GM23248 (cell line): Measurements from ENCODE around the gene PIK3CD. TPM values are rescaled to one million over a fixed set of nuclear protein-coding genes. Genes with fewer than 3 reads are reported as not detected.
A peak's percentile ranks its signal among the peaks of the same experiment; 100 is the strongest.

Source experiments
- DNase-seq: peaks from one replicate; pipeline ENCODE4 v3.0.0-alpha.2; 2015
- H2AFZ ChIP-seq: fragments of 200-600 bp; sonication (generic); 2 replicates; pipeline ENCODE4 v1.6.1; 2016; ENCODE audit warnings: antibody characterized with exemption
- H3F3A ChIP-seq: fragments of 200-600 bp; sonication (generic); 2 replicates; pipeline ENCODE4 v1.6.1; 2016; ENCODE audit warnings: mild to moderate bottlenecking, antibody characterized with exemption, mixed run types; ENCODE audit not compliant: insufficient read depth
- H3K27ac ChIP-seq: fragments of 200-600 bp; sonication (generic); 2 replicates; pipeline ENCODE4 v1.5.1; 2016; ENCODE audit warnings: mild to moderate bottlenecking
- H3K27me3 ChIP-seq: fragments of 200-600 bp; sonication (generic); replicated peaks from 2 replicates; pipeline ENCODE4 v1.6.1; 2016; ENCODE audit warnings: mild to moderate bottlenecking; ENCODE audit not compliant: insufficient read depth
- H3K36me3 ChIP-seq: fragments of 200-600 bp; sonication (generic); 2 replicates; pipeline ENCODE4 v1.6.1; 2016; ENCODE audit warnings: low read depth, mild to moderate bottlenecking
- H3K4me1 ChIP-seq: fragments of 200-600 bp; sonication (generic); 2 replicates; pipeline ENCODE4 v1.6.1; 2016; ENCODE audit warnings: mild to moderate bottlenecking; ENCODE audit not compliant: insufficient read depth
- H3K4me2 ChIP-seq: fragments of 200-600 bp; sonication (generic); one replicate; pipeline ENCODE4 v1.6.1; 2016; ENCODE audit warnings: mild to moderate bottlenecking; ENCODE audit not compliant: unreplicated experiment
- H3K4me3 ChIP-seq: fragments of 200-600 bp; sonication (generic); 2 replicates; pipeline ENCODE4 v1.5.1; 2016; ENCODE audit warnings: mild to moderate bottlenecking
- H3K79me2 ChIP-seq: fragments of 200-600 bp; sonication (generic); 2 replicates; pipeline ENCODE4 v1.6.1; 2016; ENCODE audit warnings: mild to moderate bottlenecking; ENCODE audit not compliant: insufficient read depth
- H3K9ac ChIP-seq: fragments of 200-600 bp; sonication (generic); 2 replicates; pipeline ENCODE4 v1.6.1; 2016; ENCODE audit warnings: mild to moderate bottlenecking
- H3K9me2 ChIP-seq: fragments of 200-600 bp; sonication (generic); 2 replicates; pipeline ENCODE4 v1.6.1; 2016; ENCODE audit warnings: mixed run types, mild to moderate bottlenecking, moderate library complexity; ENCODE audit not compliant: insufficient read depth
- H3K9me3 ChIP-seq: fragments of 200-600 bp; sonication (generic); one replicate; pipeline ENCODE4 v1.6.1; 2017; ENCODE audit warnings: low read depth
- H4K20me1 ChIP-seq: fragments of 200-600 bp; sonication (generic); 2 replicates; pipeline ENCODE4 v1.6.0; 2016; ENCODE audit not compliant: insufficient read depth
- EZH2 ChIP-seq: fragments of 200-600 bp; sonication (generic); IDR thresholded peaks from 2 replicates; pipeline ENCODE4 v1.6.1; 2018; ENCODE audit warnings: antibody characterized with exemption, mild to moderate bottlenecking; ENCODE audit not compliant: insufficient read depth, poor library complexity, severe bottlenecking
- EZH2phosphoT487 ChIP-seq: fragments of 200-600 bp; sonication (generic); IDR thresholded peaks from 2 replicates; pipeline ENCODE4 v1.6.1; 2018; ENCODE audit warnings: antibody characterized with exemption, moderate library complexity, mild to moderate bottlenecking, low read depth; ENCODE audit not compliant: insufficient read depth
- WGBS, 2 experiments: methylation state at CpG; one replicate each; pipeline ENCODE4 v1.1.6; 2015 to 2017; ENCODE audit warnings: low lambda C conversion rate in 2 of 2, low coverage in 1 of 2; ENCODE audit errors: missing lambda C conversion rate in 2 of 2; 5-methylcytosine and 5-hydroxymethylcytosine counted together
- in situ Hi-C: fragments of 300-500 bp; cut with MboI; formaldehyde crosslinking; loops from 2 replicates; pipeline ENCODE4 v1.15.0; 2020
- polyA plus RNA-seq: library from polyadenylated mRNA; unstranded; fragments of >200 nt; fragmentation: Nextera tagmentation; extraction: Ambion mirVana; gene quantifications from 2 replicates; pipeline ENCODE4 v1.2.1, GENCODE V29; 2016
- total RNA-seq: library from RNA; depleted of rRNA; stranded (reverse); fragments of >200 nt; shearing (Covaris generic); gene quantifications from 2 replicates; pipeline ENCODE4 v1.2.3, GENCODE V29; 2014

PIK3CD gene
- total and polyA plus RNA-seq, 2 experiments from 2014 or later: 3.5 to 7.1 TPM

GRCh38 chr1:9655836-9656235 lies 4.3 kb downstream of the PIK3CD start:
- no peak overlapping the region for H3K4me2 ChIP-seq
- H3K9me2 ChIP-seq: no peaks in the 10 kb centered on the region
- H3K36me3 ChIP-seq: no peaks in the 10 kb centered on the region
- no peak overlapping the region for H2AFZ ChIP-seq
- DNase-seq: no peak
- H3F3A ChIP-seq: peaks cover 10% of the 10 kb centered on the region
- peaks cover 4% of the 10 kb centered on the region; the same call in 1 of the 2 replicates for H3K27me3 ChIP-seq
- peaks cover 15% of the 10 kb centered on the region for H3K4me1 ChIP-seq
- no peaks in the 10 kb centered on the region for H3K9me3 ChIP-seq
- 86 to 88% methylated on average over 11 of the region's 11 CpGs for WGBS, 2 experiments
- H3K4me3 ChIP-seq: no peak overlapping the region
- no peak overlapping the region for H3K27ac ChIP-seq
- in situ Hi-C loops: no loop called here
- H4K20me1 ChIP-seq: no peaks in the 10 kb centered on the region
- no peak overlapping the region for H3K9ac ChIP-seq
- TF ChIP-seq EZH2phosphoT487 (no peak), EZH2 (no peak)
- no peaks in the 10 kb centered on the region for H3K79me2 ChIP-seq

DNA sequence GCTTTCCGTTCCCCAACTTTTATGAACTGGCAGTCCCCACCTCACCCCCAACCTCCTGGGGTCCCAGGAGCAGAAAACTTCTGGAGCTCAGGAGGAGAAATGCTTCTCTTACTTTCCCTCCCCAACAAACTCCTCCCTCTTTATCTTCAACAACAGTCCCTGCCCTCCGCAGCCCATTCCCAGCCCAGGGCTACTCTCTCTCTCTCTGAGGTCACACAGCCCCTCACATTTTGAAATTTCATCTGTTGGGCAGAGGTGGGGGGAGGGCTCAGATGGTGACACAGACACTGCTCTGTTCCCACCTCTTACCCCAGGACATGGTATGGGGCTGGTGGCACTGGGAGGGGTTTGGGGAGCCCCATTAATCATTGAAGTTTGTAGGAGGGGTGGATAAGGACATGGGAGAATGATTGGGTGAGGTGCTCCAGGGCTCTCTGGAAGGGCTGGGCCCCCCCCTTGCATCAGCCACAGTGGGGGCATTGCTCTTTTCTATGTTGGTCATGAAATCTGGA lies 6.0 kb downstream of the PIK3CD start:
- Histone ChIP-seq H3K4me1 (peaks cover 15% of the 10 kb centered on the region), H3F3A (peaks cover 10% of the 10 kb centered on the region), H3K9me3 (no peaks in the 10 kb centered on the region), H3K36me3 (no peaks in the 10 kb centered on the region), H3K4me2 (no peak overlapping the region), H3K27ac (no peak overlapping the region), H3K27me3 (no peaks in the 10 kb centered on the region), H3K9me2 (no peaks in the 10 kb centered on the region), H4K20me1 (no peaks in the 10 kb centered on the region), H3K4me3 (no peak overlapping the region), H3K79me2 (no peaks in the 10 kb centered on the region), H2AFZ (no peak overlapping the region), H3K9ac (no peak overlapping the region)
- no peak for DNase-seq
- WGBS, 2 experiments: 92 to 100% methylated on average over 2 of the region's 2 CpGs
- no peak for TF ChIP-seq EZH2
- no peak for TF ChIP-seq EZH2phosphoT487
- in situ Hi-C loops: no loop called here

- H3F3A ChIP-seq: peaks cover 10% of the 10 kb centered on the region
- peaks cover 15% of the 10 kb centered on the region for H3K4me1 ChIP-seq
- H3K9ac ChIP-seq: no peak overlapping the region
- no peak for DNase-seq
- WGBS, 2 experiments: 93 to 95% methylated on average over 3 to 4 of the region's 4 CpGs
- H3K27ac ChIP-seq: no peak overlapping the region
- H3K36me3 ChIP-seq: no peaks in the 10 kb centered on the region
- H3K4me2 ChIP-seq: no peak overlapping the region
- H3K9me2 ChIP-seq: no peaks in the 10 kb centered on the region
- in situ Hi-C loops: no loop called here
- no peaks in the 10 kb centered on the region for H3K79me2 ChIP-seq
- no peak overlapping the region for H3K4me3 ChIP-seq
- no peaks in the 10 kb centered on the region for H4K20me1 ChIP-seq
- H2AFZ ChIP-seq: no peak overlapping the region
- H3K9me3 ChIP-seq: no peaks in the 10 kb centered on the region
- no peak for TF ChIP-seq EZH2phosphoT487
- TF ChIP-seq EZH2: no peak
- no peaks in the 10 kb centered on the region for H3K27me3 ChIP-seq
Observed at GRCh38 chr1:9658199-9658598, 6.7 kb downstream of the PIK3CD start.

DNA sequence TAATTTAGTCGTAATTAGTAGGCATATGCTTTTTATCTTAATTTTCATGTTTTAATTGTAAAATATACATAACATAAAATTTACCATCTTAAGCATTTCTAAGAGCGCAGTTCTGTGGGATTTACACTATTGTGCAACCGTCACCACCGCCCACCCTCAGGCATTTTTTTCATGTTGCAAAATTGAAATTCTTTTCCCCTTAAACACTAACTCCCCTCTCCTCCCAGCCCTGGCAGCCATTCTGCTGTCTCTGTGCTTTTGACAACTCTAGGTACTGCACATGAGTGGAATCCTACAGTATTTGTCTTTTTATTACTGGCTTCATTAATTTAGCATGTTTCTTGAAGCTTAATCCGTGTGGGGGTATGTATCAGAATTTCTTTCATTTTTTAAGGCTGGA lies 7.8 kb downstream of the PIK3CD start:
- in situ Hi-C loops: no loop called here
- Histone ChIP-seq H3K4me2 (peak overlapping the region; percentile 26), H3K27me3 (no peaks in the 10 kb centered on the region), H3K4me1 (peaks cover 15% of the 10 kb centered on the region), H3K9ac (no peak overlapping the region), H3K9me3 (no peaks in the 10 kb centered on the region), H3K36me3 (no peaks in the 10 kb centered on the region), H3K9me2 (no peaks in the 10 kb centered on the region), H4K20me1 (no peaks in the 10 kb centered on the region), H3K79me2 (no peaks in the 10 kb centered on the region), H3K27ac (peak overlapping the region; percentile 2; the same call in 1 of the 2 replicates), H3F3A (peaks cover 10% of the 10 kb centered on the region), H3K4me3 (no peak overlapping the region), H2AFZ (no peak overlapping the region)
- TF ChIP-seq EZH2: no peak
- no peak for TF ChIP-seq EZH2phosphoT487
- 12 to 13% methylated on average over 5 of the region's 5 CpGs for WGBS, 2 experiments
- DNase-seq: peak; percentile 90

GRCh38 chr1:9663257-9663656 lies 11.7 kb downstream of the PIK3CD start:
- DNase-seq: no peak
- in situ Hi-C loops: no loop called here
- H3K36me3 ChIP-seq: no peaks in the 10 kb centered on the region
- H3K4me2 ChIP-seq: no peak overlapping the region
- H3K27ac ChIP-seq: no peak overlapping the region
- no peaks in the 10 kb centered on the region for H3K79me2 ChIP-seq
- H4K20me1 ChIP-seq: no peaks in the 10 kb centered on the region
- no peak overlapping the region for H3K4me3 ChIP-seq
- peaks cover 15% of the 10 kb centered on the region for H3K4me1 ChIP-seq
- peaks cover 10% of the 10 kb centered on the region for H3F3A ChIP-seq
- no peaks in the 10 kb centered on the region for H3K9me2 ChIP-seq
- H3K27me3 ChIP-seq: no peaks in the 10 kb centered on the region
- TF ChIP-seq EZH2phosphoT487 (no peak), EZH2 (no peak)
- no peak overlapping the region for H3K9ac ChIP-seq
- H3K9me3 ChIP-seq: no peaks in the 10 kb centered on the region
- no peak overlapping the region for H2AFZ ChIP-seq
- WGBS, 2 experiments: 83 to 90% methylated on average over 6 of the region's 6 CpGs
